ENCODE measurements around the gene KRT73.
"Not testable (repeated sequence)": the region's sequence is repeated elsewhere in the genome, so short reads cannot be mapped to it uniquely, and the experiment has no call there.

KRT73 gene

GRCh38 chr12:52600071-52600470 lies 18.3 kb downstream of the KRT73 start:
- ChIA-PET POLR2A (no interaction called here), CTCF (no interaction called here)
- no peak for DNase-seq (ENCODE audit: extremely low spot score)
- no peak for TF ChIP-seq FOXA1 (IDR thresholded peaks at IDR 0.05)
- no peak for TF ChIP-seq BHLHE40 (IDR thresholded peaks at IDR 0.05; ENCODE audit: borderline replicate concordance)
- no peak for TF ChIP-seq TARDBP (IDR thresholded peaks at IDR 0.05)
- TF ChIP-seq HDGF (IDR thresholded peaks at IDR 0.05; ENCODE audit: borderline replicate concordance): no peak
- no peak for TF ChIP-seq ZNF384 (IDR thresholded peaks at IDR 0.05)
- no peak for TF ChIP-seq PKNOX1 (IDR thresholded peaks at IDR 0.05)
- no peak for TF ChIP-seq ARNT (IDR thresholded peaks at IDR 0.05)

- no peak for DNase-seq (ENCODE audit: extremely low spot score)
- ChIA-PET POLR2A (no interaction called here), CTCF (interaction anchor here (0.9 kb wide), 1 partner anchor 266 kb away, joined by 3 read pairs; no protein-coding TSS in a partner anchor)
- TF ChIP-seq FOXK2 (IDR thresholded peaks at IDR 0.05) (no peak), SP1 (IDR thresholded peaks at IDR 0.05) (no peak), TARDBP (IDR thresholded peaks at IDR 0.05) (no peak), L3MBTL2 (conservative IDR thresholded peaks at IDR 0.05) (no peak), HDGF (IDR thresholded peaks at IDR 0.05; ENCODE audit: borderline replicate concordance) (no peak), NFRKB (IDR thresholded peaks at IDR 0.05) (no peak)
Observed at GRCh38 chr12:52598966-52599365, 19.4 kb downstream of the KRT73 start.

GRCh38 chr12:52594237-52594636 lies 24.1 kb downstream of the KRT73 start:
- CTCF ChIA-PET: interaction anchor here (0.7 kb wide), 1 partner anchor 267 kb away, joined by 3 read pairs; no protein-coding TSS in a partner anchor
- DNase-seq (ENCODE audit: extremely low spot score); POLR2A ChIA-PET: not testable (repeated sequence)

GRCh38 chr12:52591521-52591920 lies 26.8 kb downstream of the KRT73 start:
- ChIA-PET POLR2A (no interaction called here), CTCF (no interaction called here)
- TF ChIP-seq PKNOX1 (IDR thresholded peaks at IDR 0.05): no peak
- TF ChIP-seq ELF4 (IDR thresholded peaks at IDR 0.05): no peak
- no peak for TF ChIP-seq TARDBP (IDR thresholded peaks at IDR 0.05)
- no peak for TF ChIP-seq ARNT (IDR thresholded peaks at IDR 0.05)
- TF ChIP-seq HDGF (IDR thresholded peaks at IDR 0.05; ENCODE audit: borderline replicate concordance): no peak
- TF ChIP-seq ZNF384 (IDR thresholded peaks at IDR 0.05): no peak
- TF ChIP-seq FOXA1 (IDR thresholded peaks at IDR 0.05): no peak
- TF ChIP-seq SUZ12 (IDR thresholded peaks at IDR 0.05): no peak
- no peak for TF ChIP-seq FOXM1 (IDR thresholded peaks at IDR 0.05; ENCODE audit: borderline replicate concordance)
- DNase-seq (ENCODE audit: extremely low spot score): no peak

- TF ChIP-seq ZNF384 (IDR thresholded peaks at IDR 0.05) (no peak), ELF4 (IDR thresholded peaks at IDR 0.05) (no peak)
- no peak for DNase-seq (ENCODE audit: extremely low spot score)
- POLR2A ChIA-PET: no interaction called here
- CTCF ChIA-PET: interaction anchor here (0.8 kb wide), 1 partner anchor 281 kb away, joined by 3 read pairs; no protein-coding TSS in a partner anchor
Observed at GRCh38 chr12:52590021-52590420, 28.3 kb downstream of the KRT73 start.

- TF ChIP-seq FOXM1 (IDR thresholded peaks at IDR 0.05; ENCODE audit: borderline replicate concordance) (no peak), SUZ12 (IDR thresholded peaks at IDR 0.05) (no peak), LEF1 (IDR thresholded peaks at IDR 0.05; ENCODE audit: borderline replicate concordance) (no peak), BHLHE40 (IDR thresholded peaks at IDR 0.05; ENCODE audit: borderline replicate concordance) (no peak), L3MBTL2 (conservative IDR thresholded peaks at IDR 0.05) (no peak), CTBP1 (IDR thresholded peaks at IDR 0.05; ENCODE audit: borderline replicate concordance) (no peak), FOXA1 (IDR thresholded peaks at IDR 0.05) (no peak), TARDBP (IDR thresholded peaks at IDR 0.05) (no peak), HDGF (IDR thresholded peaks at IDR 0.05; ENCODE audit: borderline replicate concordance) (no peak), ZNF384 (IDR thresholded peaks at IDR 0.05) (no peak), FOXK2 (IDR thresholded peaks at IDR 0.05) (no peak), SP1 (IDR thresholded peaks at IDR 0.05) (no peak), NFRKB (IDR thresholded peaks at IDR 0.05) (no peak), ELF4 (IDR thresholded peaks at IDR 0.05) (no peak)
- CTCF ChIA-PET: interaction anchor here (0.9 to 1.7 kb wide), 2 partner anchors 278 to 283 kb away, joined by 3 to 4 read pairs; no protein-coding TSS in a partner anchor
- no peak for DNase-seq (ENCODE audit: extremely low spot score)
- POLR2A ChIA-PET: no interaction called here
Observed at GRCh38 chr12:52587563-52587962, 30.8 kb downstream of the KRT73 start.

- POLR2A ChIA-PET: interaction anchor here (0.7 kb wide), 1 partner anchor 285 kb away, joined by 3 read pairs; no protein-coding TSS in a partner anchor
- TF ChIP-seq BHLHE40 (IDR thresholded peaks at IDR 0.05; ENCODE audit: borderline replicate concordance) (no peak), SUZ12 (IDR thresholded peaks at IDR 0.05) (no peak), LEF1 (IDR thresholded peaks at IDR 0.05; ENCODE audit: borderline replicate concordance) (no peak), SP1 (IDR thresholded peaks at IDR 0.05) (no peak), ELF4 (IDR thresholded peaks at IDR 0.05) (no peak), ZNF384 (IDR thresholded peaks at IDR 0.05) (no peak), L3MBTL2 (conservative IDR thresholded peaks at IDR 0.05) (no peak), FOXA1 (IDR thresholded peaks at IDR 0.05) (no peak), NFRKB (IDR thresholded peaks at IDR 0.05) (no peak)
- DNase-seq (ENCODE audit: extremely low spot score): no peak
- CTCF ChIA-PET: interaction anchor here (0.6 to 2.0 kb wide), 3 partner anchors 271 to 433 kb away, joined by 3 to 10 read pairs (median 4); no protein-coding TSS in a partner anchor
Observed at GRCh38 chr12:52585946-52586345, 32.4 kb downstream of the KRT73 start.

GRCh38 chr12:52585066-52585465 lies 33.3 kb downstream of the KRT73 start:
- no peak for DNase-seq (ENCODE audit: extremely low spot score)
- CTCF ChIA-PET: interaction anchor here (2.0 kb wide), 1 partner anchor 286 kb away, joined by 10 read pairs; no protein-coding TSS in a partner anchor
- POLR2A ChIA-PET: no interaction called here
- TF ChIP-seq LEF1 (IDR thresholded peaks at IDR 0.05; ENCODE audit: borderline replicate concordance) (no peak), SP1 (IDR thresholded peaks at IDR 0.05) (no peak), FOXA1 (IDR thresholded peaks at IDR 0.05) (no peak), L3MBTL2 (conservative IDR thresholded peaks at IDR 0.05) (no peak), TARDBP (IDR thresholded peaks at IDR 0.05) (no peak), PKNOX1 (IDR thresholded peaks at IDR 0.05) (no peak), FOXM1 (IDR thresholded peaks at IDR 0.05; ENCODE audit: borderline replicate concordance) (no peak), ARNT (IDR thresholded peaks at IDR 0.05) (no peak)

Measured in HEK293T (cell line).